WTC11 (cell line): ENCODE results near the gene GOLGA2. TPM values are rescaled to one million over a fixed set of nuclear protein-coding genes. Genes with fewer than 3 reads are reported as not detected.

Experiments used
- ATAC-seq: fragments of 200-7000 bp; cut with Tn5 transposase; 2 replicates; pipeline ENCODE4 v1.10.0; 2021; ENCODE audit warnings: mild to moderate bottlenecking, moderate library complexity
- CTCF ChIA-PET: fragments of 300-600 bp; sonication (Branson Sonifier 250); formaldehyde crosslinking; loops from one replicate; lab custom pipeline; 2021; ENCODE audit warnings: antibody characterized with exemption; lab: Charles Lee
- POLR2A ChIA-PET: fragments of 350-600 bp; sonication (Branson Sonifier 250); formaldehyde crosslinking; loops from one replicate; lab custom pipeline; 2021; ENCODE audit warnings: antibody characterized with exemption; lab: Charles Lee
- DNase-seq: peaks from one replicate; pipeline ENCODE4 v3.0.0; 2021; ENCODE audit warnings: low spot score
- H3K27ac Mint-ChIP-seq: 2 replicates; pipeline ENCODE4 v1.8.0; 2021; ENCODE audit warnings: mixed read lengths
- H3K27me3 Mint-ChIP-seq: 2 replicates; pipeline ENCODE4 v1.8.0; 2021; ENCODE audit warnings: low read depth, mild to moderate bottlenecking, moderate library complexity, mixed read lengths
- H3K36me3 Mint-ChIP-seq: 2 replicates; pipeline ENCODE4 v1.8.0; 2021; ENCODE audit warnings: mixed read lengths
- H3K4me1 Mint-ChIP-seq: 2 replicates; pipeline ENCODE4 v1.8.0; 2022; ENCODE audit warnings: mixed read lengths
- H3K4me3 Mint-ChIP-seq: 2 replicates; pipeline ENCODE4 v1.8.0; 2021; ENCODE audit warnings: mild to moderate bottlenecking, moderate library complexity, mixed read lengths
- H3K9me3 Mint-ChIP-seq: 2 replicates; pipeline ENCODE4 v1.8.0; 2021; ENCODE audit warnings: mixed read lengths
- ARID4B ChIP-seq: sonication (generic); formaldehyde crosslinking; IDR thresholded peaks from 2 replicates; pipeline ENCODE4 v1.8.0; 2023; ENCODE audit warnings: missing genetic modification reagents, mild to moderate bottlenecking, borderline replicate concordance
- ETV6 ChIP-seq: sonication (generic); formaldehyde crosslinking; IDR thresholded peaks from 2 replicates; pipeline ENCODE4 v1.8.1; 2022; ENCODE audit warnings: mild to moderate bottlenecking, missing genetic modification reagents
- PRRX2 ChIP-seq: fragments of 250-450 bp; sonication (Bioruptor Pico); IDR thresholded peaks from 2 replicates; pipeline ENCODE4 v1.8.0; 2021; ENCODE audit warnings: mild to moderate bottlenecking
- RORB ChIP-seq: fragments of 250-450 bp; sonication (Bioruptor Pico); IDR thresholded peaks from 2 replicates; pipeline ENCODE4 v1.9.0; 2021; ENCODE audit warnings: mild to moderate bottlenecking
- STAT6 ChIP-seq: sonication (generic); formaldehyde crosslinking; conservative IDR thresholded peaks from 2 replicates; pipeline ENCODE4 v1.8.1; 2023; ENCODE audit warnings: mild to moderate bottlenecking, low read depth, missing genetic modification reagents, moderate library complexity
- ZNF281 ChIP-seq: sonication (generic); formaldehyde crosslinking; IDR thresholded peaks from 2 replicates; pipeline ENCODE4 v1.8.0; 2023; ENCODE audit warnings: mild to moderate bottlenecking, missing genetic modification reagents
- ZNF423 ChIP-seq: fragments of 250-450 bp; sonication (Bioruptor Pico); IDR thresholded peaks from 2 replicates; pipeline ENCODE4 v2.1.2; 2022; ENCODE audit warnings: mild to moderate bottlenecking, moderate library complexity
- ZNF671 ChIP-seq: fragments of 250-450 bp; sonication (Bioruptor Pico); IDR thresholded peaks from 2 replicates; pipeline ENCODE4 v1.8.0; 2021; ENCODE audit warnings: mild to moderate bottlenecking
- total RNA-seq: library from RNA; stranded (reverse); gene quantifications from 3 replicates; pipeline ENCODE4 v1.2.3, GENCODE V29; 2021
- TF ChIP-seq, protein P1 (sequence below): fragments of 250-450 bp; sonication (Bioruptor Pico); IDR thresholded peaks from 2 replicates; pipeline ENCODE4 v1.9.0; 2021; ENCODE audit warnings: mild to moderate bottlenecking, borderline replicate concordance
- TF ChIP-seq, protein P2 (sequence below): sonication (generic); formaldehyde crosslinking; IDR thresholded peaks from 2 replicates; pipeline ENCODE4 v1.8.1; 2022; ENCODE audit warnings: mild to moderate bottlenecking, missing genetic modification reagents, moderate library complexity, borderline replicate concordance
- TF ChIP-seq, protein P3 (sequence below): sonication (generic); formaldehyde crosslinking; IDR thresholded peaks from 2 replicates; pipeline ENCODE4 v1.8.1; 2023; ENCODE audit warnings: mild to moderate bottlenecking, missing genetic modification reagents, borderline replicate concordance

GOLGA2 gene
- total RNA-seq, 1 experiment from 2014 or later = 66.3 TPM

DNA sequence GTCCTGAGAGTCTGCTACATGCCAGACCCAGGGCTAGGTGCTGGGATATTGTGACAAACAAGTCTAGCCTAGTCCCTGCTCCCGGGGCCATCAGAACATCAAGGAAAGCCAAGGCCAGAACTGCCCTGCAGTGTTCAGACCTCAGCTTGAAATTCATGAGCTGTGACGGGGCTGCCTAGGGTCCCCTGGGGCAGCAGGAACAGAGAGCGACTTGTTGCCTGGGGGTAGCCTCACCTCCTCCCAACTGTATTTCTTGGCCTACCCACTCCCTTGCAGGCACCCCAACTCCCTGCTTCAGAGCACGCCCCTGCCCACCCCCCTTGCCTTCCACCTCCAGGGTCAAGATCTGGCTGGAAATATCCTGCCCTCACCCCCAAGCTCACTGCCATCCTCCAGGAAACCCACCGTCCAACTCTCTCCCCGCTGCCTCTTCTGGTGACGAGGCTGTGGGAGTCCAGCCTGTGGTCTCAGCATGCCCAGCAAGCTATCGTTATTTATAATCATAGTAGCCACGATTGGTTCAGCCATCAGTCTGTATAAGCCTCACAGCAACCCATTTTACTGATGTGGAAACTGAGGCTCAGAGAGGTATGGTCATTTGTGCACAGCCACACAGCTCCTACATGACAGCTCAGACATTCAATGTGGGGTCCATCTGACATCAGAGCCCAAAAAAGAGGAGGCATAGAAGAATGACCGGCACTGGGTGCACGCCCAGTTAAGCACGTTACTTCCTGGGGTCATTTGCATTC is 61.9 kb downstream of the GOLGA2 start (continued):
- no peak for TF ChIP-seq ARID4B (CRISPR knock-in tag)
- no peak for TF ChIP-seq ZNF671 (CRISPR knock-in tag)
- TF ChIP-seq, protein P1, sequence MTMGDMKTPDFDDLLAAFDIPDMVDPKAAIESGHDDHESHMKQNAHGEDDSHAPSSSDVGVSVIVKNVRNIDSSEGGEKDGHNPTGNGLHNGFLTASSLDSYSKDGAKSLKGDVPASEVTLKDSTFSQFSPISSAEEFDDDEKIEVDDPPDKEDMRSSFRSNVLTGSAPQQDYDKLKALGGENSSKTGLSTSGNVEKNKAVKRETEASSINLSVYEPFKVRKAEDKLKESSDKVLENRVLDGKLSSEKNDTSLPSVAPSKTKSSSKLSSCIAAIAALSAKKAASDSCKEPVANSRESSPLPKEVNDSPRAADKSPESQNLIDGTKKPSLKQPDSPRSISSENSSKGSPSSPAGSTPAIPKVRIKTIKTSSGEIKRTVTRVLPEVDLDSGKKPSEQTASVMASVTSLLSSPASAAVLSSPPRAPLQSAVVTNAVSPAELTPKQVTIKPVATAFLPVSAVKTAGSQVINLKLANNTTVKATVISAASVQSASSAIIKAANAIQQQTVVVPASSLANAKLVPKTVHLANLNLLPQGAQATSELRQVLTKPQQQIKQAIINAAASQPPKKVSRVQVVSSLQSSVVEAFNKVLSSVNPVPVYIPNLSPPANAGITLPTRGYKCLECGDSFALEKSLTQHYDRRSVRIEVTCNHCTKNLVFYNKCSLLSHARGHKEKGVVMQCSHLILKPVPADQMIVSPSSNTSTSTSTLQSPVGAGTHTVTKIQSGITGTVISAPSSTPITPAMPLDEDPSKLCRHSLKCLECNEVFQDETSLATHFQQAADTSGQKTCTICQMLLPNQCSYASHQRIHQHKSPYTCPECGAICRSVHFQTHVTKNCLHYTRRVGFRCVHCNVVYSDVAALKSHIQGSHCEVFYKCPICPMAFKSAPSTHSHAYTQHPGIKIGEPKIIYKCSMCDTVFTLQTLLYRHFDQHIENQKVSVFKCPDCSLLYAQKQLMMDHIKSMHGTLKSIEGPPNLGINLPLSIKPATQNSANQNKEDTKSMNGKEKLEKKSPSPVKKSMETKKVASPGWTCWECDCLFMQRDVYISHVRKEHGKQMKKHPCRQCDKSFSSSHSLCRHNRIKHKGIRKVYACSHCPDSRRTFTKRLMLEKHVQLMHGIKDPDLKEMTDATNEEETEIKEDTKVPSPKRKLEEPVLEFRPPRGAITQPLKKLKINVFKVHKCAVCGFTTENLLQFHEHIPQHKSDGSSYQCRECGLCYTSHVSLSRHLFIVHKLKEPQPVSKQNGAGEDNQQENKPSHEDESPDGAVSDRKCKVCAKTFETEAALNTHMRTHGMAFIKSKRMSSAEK = no peak
- no peak for TF ChIP-seq STAT6 (CRISPR knock-in tag)

- no peaks in the 10 kb centered on the region for H3K4me1 Mint-ChIP-seq
- no peak for TF ChIP-seq RORB (CRISPR knock-in tag)
- no peak for TF ChIP-seq PRRX2
- TF ChIP-seq, protein P2, sequence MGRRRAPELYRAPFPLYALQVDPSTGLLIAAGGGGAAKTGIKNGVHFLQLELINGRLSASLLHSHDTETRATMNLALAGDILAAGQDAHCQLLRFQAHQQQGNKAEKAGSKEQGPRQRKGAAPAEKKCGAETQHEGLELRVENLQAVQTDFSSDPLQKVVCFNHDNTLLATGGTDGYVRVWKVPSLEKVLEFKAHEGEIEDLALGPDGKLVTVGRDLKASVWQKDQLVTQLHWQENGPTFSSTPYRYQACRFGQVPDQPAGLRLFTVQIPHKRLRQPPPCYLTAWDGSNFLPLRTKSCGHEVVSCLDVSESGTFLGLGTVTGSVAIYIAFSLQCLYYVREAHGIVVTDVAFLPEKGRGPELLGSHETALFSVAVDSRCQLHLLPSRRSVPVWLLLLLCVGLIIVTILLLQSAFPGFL (CRISPR knock-in tag) = no peak
- TF ChIP-seq, protein P3, sequence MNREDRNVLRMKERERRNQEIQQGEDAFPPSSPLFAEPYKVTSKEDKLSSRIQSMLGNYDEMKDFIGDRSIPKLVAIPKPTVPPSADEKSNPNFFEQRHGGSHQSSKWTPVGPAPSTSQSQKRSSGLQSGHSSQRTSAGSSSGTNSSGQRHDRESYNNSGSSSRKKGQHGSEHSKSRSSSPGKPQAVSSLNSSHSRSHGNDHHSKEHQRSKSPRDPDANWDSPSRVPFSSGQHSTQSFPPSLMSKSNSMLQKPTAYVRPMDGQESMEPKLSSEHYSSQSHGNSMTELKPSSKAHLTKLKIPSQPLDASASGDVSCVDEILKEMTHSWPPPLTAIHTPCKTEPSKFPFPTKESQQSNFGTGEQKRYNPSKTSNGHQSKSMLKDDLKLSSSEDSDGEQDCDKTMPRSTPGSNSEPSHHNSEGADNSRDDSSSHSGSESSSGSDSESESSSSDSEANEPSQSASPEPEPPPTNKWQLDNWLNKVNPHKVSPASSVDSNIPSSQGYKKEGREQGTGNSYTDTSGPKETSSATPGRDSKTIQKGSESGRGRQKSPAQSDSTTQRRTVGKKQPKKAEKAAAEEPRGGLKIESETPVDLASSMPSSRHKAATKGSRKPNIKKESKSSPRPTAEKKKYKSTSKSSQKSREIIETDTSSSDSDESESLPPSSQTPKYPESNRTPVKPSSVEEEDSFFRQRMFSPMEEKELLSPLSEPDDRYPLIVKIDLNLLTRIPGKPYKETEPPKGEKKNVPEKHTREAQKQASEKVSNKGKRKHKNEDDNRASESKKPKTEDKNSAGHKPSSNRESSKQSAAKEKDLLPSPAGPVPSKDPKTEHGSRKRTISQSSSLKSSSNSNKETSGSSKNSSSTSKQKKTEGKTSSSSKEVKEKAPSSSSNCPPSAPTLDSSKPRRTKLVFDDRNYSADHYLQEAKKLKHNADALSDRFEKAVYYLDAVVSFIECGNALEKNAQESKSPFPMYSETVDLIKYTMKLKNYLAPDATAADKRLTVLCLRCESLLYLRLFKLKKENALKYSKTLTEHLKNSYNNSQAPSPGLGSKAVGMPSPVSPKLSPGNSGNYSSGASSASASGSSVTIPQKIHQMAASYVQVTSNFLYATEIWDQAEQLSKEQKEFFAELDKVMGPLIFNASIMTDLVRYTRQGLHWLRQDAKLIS (CRISPR knock-in tag) = no peak
- TF ChIP-seq ZNF281 = no peak
- no peak for TF ChIP-seq ETV6 (CRISPR knock-in tag)
- TF ChIP-seq ZNF423 (CRISPR knock-in tag) = no peak
- no peaks in the 10 kb centered on the region for H3K9me3 Mint-ChIP-seq
- CTCF ChIA-PET = interaction anchor here (1.0 to 1.7 kb wide), 4 partner anchors 8 to 94 kb away, joined by 3 to 6 read pairs (median 3); partner anchors contain the start of gene DNM1
- H3K27ac Mint-ChIP-seq = no peak overlapping the region
- no peak overlapping the region for H3K4me3 Mint-ChIP-seq
- H3K27me3 Mint-ChIP-seq = peaks cover 22% of the 10 kb centered on the region
- DNase-seq (no peak), ATAC-seq (no peak)
- H3K36me3 Mint-ChIP-seq = no peaks in the 10 kb centered on the region
- POLR2A ChIA-PET = no interaction called here
These were observed 63.9 kb downstream of the GOLGA2 start for GRCh38 chr9:128211981-128212281.
